Skeletal muscle satellite cell (primary cell): ENCODE data around the gene SORL1.

ENCODE experiments used
- H3K27me3 ChIP-seq: 2 replicates; pipeline ENCODE4 v1.7.0; 2013; ENCODE audit warnings: low read length; ENCODE audit not compliant: control insufficient read depth, insufficient read depth
- H3K36me3 ChIP-seq: 2 replicates; pipeline ENCODE4 v1.7.0; 2013; ENCODE audit warnings: mild to moderate bottlenecking, control low read depth, low read length; ENCODE audit not compliant: insufficient read depth
- H3K4me1 ChIP-seq: 2 replicates; pipeline ENCODE4 v1.7.0; 2013; ENCODE audit warnings: low read length; ENCODE audit not compliant: control insufficient read depth, insufficient read depth
- H3K4me2 ChIP-seq: 2 replicates; pipeline ENCODE4 v1.7.0; 2013; ENCODE audit warnings: mild to moderate bottlenecking, low read length
- H3K4me3 ChIP-seq: 2 replicates; pipeline ENCODE4 v1.7.0; 2013; ENCODE audit warnings: low read length
- H3K9ac ChIP-seq: 2 replicates; pipeline ENCODE4 v1.7.0; 2013; ENCODE audit warnings: mild to moderate bottlenecking, low read depth, low read length, moderate library complexity
- H3K9me3 ChIP-seq: replicated peaks from 2 replicates; pipeline ENCODE4 v1.7.0; 2013; ENCODE audit warnings: mild to moderate bottlenecking, control low read depth, low read length

SORL1 gene

DNA sequence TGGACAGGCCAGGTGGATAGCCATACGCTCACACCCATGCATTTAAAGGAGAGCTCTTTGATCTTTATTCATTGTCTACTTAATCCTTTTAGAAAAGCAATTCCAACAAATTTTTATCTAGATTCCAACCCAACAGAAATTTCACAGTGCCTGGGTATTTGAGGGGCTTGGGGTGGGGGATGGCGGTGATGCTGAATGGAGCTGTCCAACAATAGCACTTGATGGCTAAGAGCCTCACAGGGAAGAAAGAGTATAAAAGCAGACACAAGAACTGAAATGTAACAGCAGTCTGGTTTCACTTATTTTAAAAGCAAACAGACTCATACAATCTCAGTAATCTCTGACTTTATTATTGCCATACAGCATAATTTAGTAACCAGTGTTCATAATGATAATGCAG, 102.4 kb downstream of the SORL1 start:
- Histone ChIP-seq H3K27me3 (peaks cover 66% of the 10 kb centered on the region), H3K4me1 (no peaks in the 10 kb centered on the region), H3K9me3 (no peaks in the 10 kb centered on the region), H3K4me3 (no peak overlapping the region), H3K9ac (no peak overlapping the region), H3K4me2 (no peak overlapping the region), H3K36me3 (no peaks in the 10 kb centered on the region)

DNA sequence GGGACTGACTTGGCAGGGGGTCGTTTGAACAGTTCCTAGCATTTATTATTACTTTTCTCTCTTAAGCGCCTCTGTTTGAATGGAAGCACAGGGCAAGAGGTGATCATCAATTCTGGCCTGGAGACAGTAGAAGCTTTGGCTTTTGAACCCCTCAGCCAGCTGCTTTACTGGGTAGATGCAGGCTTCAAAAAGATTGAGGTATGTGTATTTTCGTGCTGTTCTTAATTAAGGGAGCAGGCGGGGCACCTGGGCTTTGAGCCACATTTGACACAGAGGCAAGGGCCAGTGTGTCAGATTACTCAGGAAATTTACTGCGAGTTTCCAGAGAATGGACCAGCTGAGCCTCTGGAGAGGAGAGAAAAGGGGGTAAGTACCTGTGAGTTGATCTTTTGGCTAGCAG, 103.0 kb downstream of the SORL1 start:
- no peaks in the 10 kb centered on the region for H3K36me3 ChIP-seq
- H3K4me3 ChIP-seq = no peak overlapping the region
- H3K9ac ChIP-seq = no peak overlapping the region
- no peaks in the 10 kb centered on the region for H3K9me3 ChIP-seq
- H3K4me1 ChIP-seq = no peaks in the 10 kb centered on the region
- H3K4me2 ChIP-seq = no peak overlapping the region
- H3K27me3 ChIP-seq = peaks cover 69% of the 10 kb centered on the region

DNA sequence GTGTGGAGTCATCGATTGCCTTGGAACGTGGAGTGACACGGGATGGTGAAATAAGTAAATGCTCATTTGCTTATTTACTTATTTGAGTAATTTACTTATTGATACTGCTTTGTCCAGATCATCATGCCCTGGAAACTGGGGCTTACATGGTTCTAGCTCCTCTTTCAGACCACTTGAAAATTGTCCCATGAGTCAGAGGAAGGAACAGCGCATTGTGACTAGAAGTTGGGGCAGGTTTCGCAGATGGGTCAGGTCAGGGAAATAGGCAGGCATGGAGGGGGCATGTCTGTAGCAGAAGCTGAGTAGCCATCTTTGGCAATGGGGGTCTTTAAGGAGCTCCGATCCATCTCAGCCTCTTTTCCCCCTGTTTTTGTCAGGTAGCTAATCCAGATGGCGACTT, 104.8 kb downstream of the SORL1 start:
- H3K4me3 ChIP-seq = no peak overlapping the region
- no peak overlapping the region for H3K4me2 ChIP-seq
- no peaks in the 10 kb centered on the region for H3K9me3 ChIP-seq
- no peaks in the 10 kb centered on the region for H3K36me3 ChIP-seq
- no peak overlapping the region for H3K9ac ChIP-seq
- H3K27me3 ChIP-seq = peaks cover 73% of the 10 kb centered on the region
- no peaks in the 10 kb centered on the region for H3K4me1 ChIP-seq

DNA sequence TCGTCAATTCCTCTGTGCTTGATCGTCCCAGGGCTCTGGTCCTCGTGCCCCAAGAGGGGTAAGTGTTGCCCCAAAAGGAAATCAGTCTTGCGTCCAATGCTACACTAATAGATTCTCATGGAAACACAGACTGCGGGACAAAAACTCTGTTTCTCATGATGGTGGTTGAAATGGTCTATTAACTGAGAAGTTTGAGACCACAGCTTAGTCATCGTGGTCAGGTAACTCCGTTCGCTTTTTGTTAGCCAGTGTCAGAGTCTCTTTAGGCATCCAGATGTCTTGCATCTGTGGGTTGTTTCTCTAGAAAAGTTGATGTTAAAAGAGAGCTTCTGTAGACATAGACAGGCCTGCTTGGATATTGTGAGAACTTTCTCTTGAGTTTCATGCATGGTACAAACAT, 105.2 kb downstream of the SORL1 start:
- no peaks in the 10 kb centered on the region for H3K4me1 ChIP-seq
- H3K36me3 ChIP-seq = no peaks in the 10 kb centered on the region
- no peak overlapping the region for H3K4me3 ChIP-seq
- H3K9me3 ChIP-seq = no peaks in the 10 kb centered on the region
- H3K4me2 ChIP-seq = no peak overlapping the region
- H3K27me3 ChIP-seq = peaks cover 74% of the 10 kb centered on the region
- H3K9ac ChIP-seq = no peak overlapping the region

DNA sequence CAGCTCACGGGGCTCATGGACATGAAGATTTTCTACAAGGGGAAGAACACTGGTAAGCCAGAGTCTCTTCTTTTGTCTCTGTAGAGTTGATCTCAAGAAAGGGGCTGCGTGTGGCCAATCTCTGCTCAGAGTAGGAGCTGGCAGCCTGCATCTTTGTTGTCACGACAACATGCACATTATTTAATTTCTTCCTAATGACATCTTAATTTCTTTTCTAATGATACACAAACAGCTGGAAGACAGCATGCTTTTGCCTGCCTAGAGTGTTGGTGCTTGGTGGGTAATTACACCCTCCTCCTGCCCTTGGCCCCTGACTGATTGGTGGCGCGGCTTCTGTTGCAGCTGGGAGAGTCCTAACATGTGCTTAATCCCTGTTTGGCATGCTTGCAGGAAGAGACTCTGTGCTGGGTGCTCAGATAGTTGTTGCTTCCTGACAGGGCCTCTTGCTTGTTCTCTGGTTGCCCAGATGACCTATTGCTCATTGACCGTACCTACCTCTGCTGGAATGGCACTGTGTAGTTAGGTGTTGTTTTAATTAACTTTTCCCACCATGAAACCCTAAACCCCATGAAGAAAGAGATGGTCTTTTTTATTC, 107.6 kb downstream of the SORL1 start:
- Histone ChIP-seq H3K9ac (no peak overlapping the region), H3K4me2 (no peak overlapping the region), H3K9me3 (no peaks in the 10 kb centered on the region), H3K27me3 (peaks cover 70% of the 10 kb centered on the region), H3K36me3 (no peaks in the 10 kb centered on the region), H3K4me3 (no peak overlapping the region), H3K4me1 (no peaks in the 10 kb centered on the region)

DNA sequence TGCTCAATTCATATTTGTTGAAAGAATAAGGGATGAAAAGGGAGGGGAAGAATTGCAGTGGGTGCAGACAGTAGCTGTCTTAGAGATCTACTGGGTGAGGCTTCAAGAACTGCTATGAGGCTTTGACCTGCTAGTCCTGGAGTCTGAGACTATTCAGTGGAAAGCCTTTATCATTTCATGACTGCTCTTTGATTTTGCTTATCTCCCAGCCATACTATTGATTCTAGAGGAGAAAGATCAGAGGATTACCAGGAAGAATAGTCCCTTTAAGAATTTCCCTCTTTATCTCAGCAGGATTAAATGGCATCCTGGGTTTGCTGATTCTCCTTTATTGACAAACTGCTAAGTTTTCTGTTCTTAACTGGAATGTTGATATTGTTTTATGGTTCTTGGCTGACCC, 108.1 kb downstream of the SORL1 start:
- H3K9ac ChIP-seq = no peak overlapping the region
- H3K9me3 ChIP-seq = no peaks in the 10 kb centered on the region
- H3K4me2 ChIP-seq = no peak overlapping the region
- no peak overlapping the region for H3K4me3 ChIP-seq
- H3K36me3 ChIP-seq = no peaks in the 10 kb centered on the region
- peaks cover 75% of the 10 kb centered on the region for H3K27me3 ChIP-seq
- no peaks in the 10 kb centered on the region for H3K4me1 ChIP-seq

DNA sequence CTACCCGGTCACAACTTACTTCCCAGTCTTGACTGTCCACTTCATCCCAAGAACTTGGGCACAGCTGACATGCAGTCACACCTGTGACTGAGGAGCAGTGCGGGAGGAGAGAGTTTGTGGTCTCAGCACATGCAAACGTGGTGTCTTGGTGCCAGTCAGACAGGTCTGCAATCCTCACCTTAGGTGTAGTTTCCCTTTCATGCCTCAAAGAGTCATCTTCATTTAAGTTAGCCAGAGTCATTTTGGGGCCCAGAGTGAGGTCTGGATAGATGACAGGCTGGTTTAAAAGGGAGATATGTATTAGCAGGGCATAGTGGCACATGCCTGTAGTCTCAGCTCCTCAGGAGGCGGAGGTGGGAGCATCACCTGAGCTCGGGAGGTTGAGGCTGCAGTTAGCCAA, 109.1 kb downstream of the SORL1 start:
- H3K4me1 ChIP-seq = no peaks in the 10 kb centered on the region
- H3K4me3 ChIP-seq = no peak overlapping the region
- H3K27me3 ChIP-seq = peaks cover 72% of the 10 kb centered on the region
- H3K36me3 ChIP-seq = no peaks in the 10 kb centered on the region
- H3K9me3 ChIP-seq = no peaks in the 10 kb centered on the region
- H3K4me2 ChIP-seq = no peak overlapping the region
- no peak overlapping the region for H3K9ac ChIP-seq

DNA sequence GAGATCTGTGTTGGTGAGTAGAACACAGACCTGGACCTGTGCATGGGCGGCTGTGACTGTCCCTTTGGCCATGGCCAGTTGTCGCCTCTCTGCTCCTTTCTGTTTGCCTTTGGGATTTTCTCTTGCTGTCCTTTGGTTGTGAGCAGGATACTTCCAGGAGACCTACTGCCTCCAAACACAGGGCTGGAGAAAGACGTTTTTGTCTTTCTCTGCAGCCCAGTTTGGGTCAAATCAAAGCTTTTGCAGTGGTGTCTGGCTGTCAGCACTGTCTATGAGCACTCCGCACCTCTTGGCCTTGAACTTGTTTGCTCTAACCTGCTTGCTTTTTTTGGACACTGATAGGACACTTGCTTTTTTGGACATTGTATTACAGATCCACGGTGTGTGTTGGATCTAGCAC, 109.6 kb downstream of the SORL1 start:
- Histone ChIP-seq H3K9ac (no peak overlapping the region), H3K4me2 (no peak overlapping the region), H3K4me3 (no peak overlapping the region), H3K27me3 (peaks cover 68% of the 10 kb centered on the region), H3K9me3 (no peaks in the 10 kb centered on the region), H3K4me1 (no peaks in the 10 kb centered on the region), H3K36me3 (no peaks in the 10 kb centered on the region)

DNA sequence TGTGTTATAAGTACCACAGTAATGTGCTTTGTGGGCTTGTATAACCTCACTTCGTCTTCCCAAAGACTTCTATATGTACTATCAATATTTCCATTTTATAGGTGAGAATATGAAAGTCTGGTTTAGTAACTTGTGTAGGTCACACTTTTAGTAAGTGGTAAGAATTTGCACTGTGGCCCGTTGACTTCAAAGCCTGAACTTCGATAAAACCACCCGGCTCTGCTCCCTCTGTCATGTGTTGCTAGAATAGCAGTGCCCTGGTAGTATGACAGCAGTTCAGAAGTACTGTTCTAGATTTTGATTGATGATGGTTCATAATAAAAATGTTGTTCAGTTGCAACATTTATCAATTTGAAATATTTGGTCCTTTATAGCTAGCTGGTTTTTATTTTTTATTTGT, 110.9 kb downstream of the SORL1 start:
- H3K9me3 ChIP-seq = no peaks in the 10 kb centered on the region
- peaks cover 56% of the 10 kb centered on the region for H3K27me3 ChIP-seq
- H3K9ac ChIP-seq = no peak overlapping the region
- no peaks in the 10 kb centered on the region for H3K4me1 ChIP-seq
- no peaks in the 10 kb centered on the region for H3K36me3 ChIP-seq
- H3K4me3 ChIP-seq = no peak overlapping the region
- no peak overlapping the region for H3K4me2 ChIP-seq

DNA sequence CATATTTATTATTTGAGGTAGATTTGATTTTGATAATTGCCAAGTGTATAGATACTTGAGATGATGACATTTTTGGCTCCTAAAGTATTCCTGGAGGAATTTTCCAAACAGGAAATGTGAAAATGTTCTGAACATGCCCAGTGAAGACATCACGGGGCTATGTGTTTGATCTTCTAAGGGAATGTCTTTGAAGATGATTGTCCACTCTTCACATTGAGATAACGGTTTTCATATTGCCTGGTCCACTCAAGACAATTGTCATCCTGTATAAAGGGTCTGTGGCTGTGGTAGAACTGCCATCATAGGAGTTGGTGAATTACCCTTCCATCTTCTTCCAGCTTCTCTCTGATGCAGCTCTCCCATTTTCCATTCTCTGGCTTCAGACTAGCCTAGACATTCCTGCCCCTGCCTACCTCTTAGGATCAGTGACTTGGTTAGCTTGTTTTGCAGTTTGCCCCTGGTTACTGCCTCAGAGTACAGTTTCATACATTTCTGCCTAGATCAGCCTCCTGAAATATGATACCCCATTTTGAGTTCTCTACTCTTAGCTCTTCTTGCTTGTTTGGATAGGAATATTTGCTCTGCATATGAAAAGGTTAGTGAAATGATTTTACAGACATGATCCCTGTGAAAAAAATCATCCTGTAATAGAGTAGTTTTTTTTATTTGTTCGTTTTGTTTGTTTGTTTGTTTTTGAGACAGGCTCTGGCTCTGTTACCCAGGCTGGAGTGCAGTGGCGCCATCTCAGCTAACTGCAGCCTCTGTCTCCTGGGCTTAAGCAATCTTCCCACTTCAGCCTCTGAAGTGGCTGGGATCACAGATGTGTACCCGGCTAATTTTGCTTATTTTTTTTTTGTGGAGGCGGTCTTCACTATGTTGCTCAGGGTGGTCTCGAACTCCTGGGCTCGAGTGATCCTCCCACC, 112.0 kb downstream of the SORL1 start:
- Histone ChIP-seq H3K27me3 (peaks cover 45% of the 10 kb centered on the region), H3K4me1 (no peaks in the 10 kb centered on the region), H3K9me3 (no peaks in the 10 kb centered on the region), H3K4me2 (no peak overlapping the region), H3K36me3 (no peaks in the 10 kb centered on the region), H3K4me3 (no peak overlapping the region), H3K9ac (no peak overlapping the region)

DNA sequence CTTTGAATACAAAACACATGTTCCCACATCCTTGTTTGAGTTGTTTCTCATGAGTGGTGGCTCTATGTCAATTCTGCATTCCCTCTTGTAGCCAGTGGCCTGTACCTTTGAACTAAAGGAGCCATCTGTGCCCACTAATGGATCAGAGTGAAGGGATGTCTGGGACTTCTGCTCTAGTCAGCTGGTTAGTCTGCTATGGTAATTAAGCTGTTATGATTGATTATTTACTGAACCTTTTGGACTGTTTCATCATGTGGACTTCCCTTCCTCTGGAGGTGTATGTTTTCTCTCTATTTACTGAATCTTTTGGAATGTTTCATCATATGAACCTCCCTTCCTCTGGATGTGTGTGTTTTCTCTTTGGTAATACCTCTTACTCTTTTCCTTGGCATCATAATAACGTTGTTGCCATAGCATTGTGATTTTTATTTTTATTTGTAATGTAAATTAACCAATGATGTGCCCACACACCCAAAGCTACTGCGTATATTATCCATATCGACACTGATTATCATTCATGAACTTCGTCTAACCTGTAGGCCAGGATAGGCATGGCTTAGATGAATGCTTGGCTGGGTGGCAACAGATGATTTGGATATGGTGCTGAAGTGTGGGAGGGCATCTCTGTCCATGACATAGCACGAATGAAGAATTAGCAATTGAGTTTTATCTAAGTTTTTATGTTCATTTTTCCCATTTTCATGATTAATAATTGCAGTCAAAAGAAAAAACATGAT, 113.0 kb downstream of the SORL1 start:
- Histone ChIP-seq H3K36me3 (no peaks in the 10 kb centered on the region), H3K4me1 (no peaks in the 10 kb centered on the region), H3K9ac (no peak overlapping the region), H3K4me3 (no peak overlapping the region), H3K9me3 (no peaks in the 10 kb centered on the region), H3K4me2 (no peak overlapping the region), H3K27me3 (peaks cover 36% of the 10 kb centered on the region)
